Smooth muscle cell (in vitro differentiated cells): ENCODE measurements around the gene ABCC3. TPM values are rescaled to one million over a fixed set of nuclear protein-coding genes. Genes with fewer than 3 reads are reported as not detected.

Experiments
- DNase-seq: peaks from one replicate; lab custom pipeline; 2025; ENCODE audit not compliant: unreplicated experiment; lab: John Stamatoyannopoulos, UW
- H2AFZ ChIP-seq: fragments of 200-600 bp; sonication (generic); 2 replicates; pipeline ENCODE4 v1.6.0; 2016; ENCODE audit warnings: antibody characterized with exemption, low read depth, mild to moderate bottlenecking
- H3F3A ChIP-seq: fragments of 200-600 bp; sonication (generic); 2 replicates; pipeline ENCODE4 v1.6.0; 2017; ENCODE audit warnings: antibody characterized with exemption, low read depth
- H3K27ac ChIP-seq: fragments of 200-600 bp; sonication (generic); 2 replicates; pipeline ENCODE4 v1.5.1; 2016; ENCODE audit warnings: low read depth, mild to moderate bottlenecking
- H3K27me3 ChIP-seq: fragments of 200-600 bp; sonication (generic); 2 replicates; pipeline ENCODE4 v1.6.1; 2016; ENCODE audit warnings: low read depth, mild to moderate bottlenecking
- H3K36me3 ChIP-seq: fragments of 200-600 bp; sonication (generic); 2 replicates; pipeline ENCODE4 v1.5.1; 2016; ENCODE audit warnings: low read depth
- H3K4me1 ChIP-seq: fragments of 200-600 bp; sonication (generic); 2 replicates; pipeline ENCODE4 v1.5.1; 2016; ENCODE audit warnings: low read depth
- H3K4me2 ChIP-seq: fragments of 200-600 bp; sonication (generic); 2 replicates; pipeline ENCODE4 v1.6.0; 2016; ENCODE audit warnings: mild to moderate bottlenecking
- H3K4me3 ChIP-seq: fragments of 200-600 bp; sonication (generic); 2 replicates; pipeline ENCODE4 v1.5.1; 2016; ENCODE audit warnings: mild to moderate bottlenecking
- H3K79me2 ChIP-seq: fragments of 200-600 bp; sonication (generic); 2 replicates; pipeline ENCODE4 v1.6.0; 2016; ENCODE audit warnings: low read depth, mild to moderate bottlenecking
- H3K9ac ChIP-seq: fragments of 200-600 bp; sonication (generic); 2 replicates; pipeline ENCODE4 v1.6.0; 2016; ENCODE audit warnings: low read depth
- H3K9me3 ChIP-seq: fragments of 200-600 bp; sonication (generic); replicated peaks from 2 replicates; pipeline ENCODE4 v1.5.1; 2016; ENCODE audit warnings: low read depth
- H4K20me1 ChIP-seq: fragments of 200-600 bp; sonication (generic); 2 replicates; pipeline ENCODE4 v1.6.0; 2016; ENCODE audit warnings: low read depth
- CTCF ChIP-seq: fragments of 200-600 bp; sonication (generic); IDR thresholded peaks from 2 replicates; pipeline ENCODE4 v1.5.1; 2017; ENCODE audit warnings: borderline replicate concordance, mild to moderate bottlenecking, antibody characterized with exemption; ENCODE audit not compliant: insufficient read depth, poor library complexity, severe bottlenecking
- WGBS: methylation state at CpG from one replicate; pipeline ENCODE4 v1.1.7; 2016; ENCODE audit warnings: low lambda C conversion rate; 5-methylcytosine and 5-hydroxymethylcytosine counted together
- polyA plus RNA-seq: library from polyadenylated mRNA; unstranded; fragments of >200 nt; fragmentation: Nextera tagmentation; extraction: Ambion mirVana; gene quantifications from 2 replicates; pipeline ENCODE4 v1.2.1, GENCODE V29; 2016
- total RNA-seq: library from RNA; depleted of rRNA; stranded (reverse); fragments of >200 nt; gene quantifications from 2 replicates; pipeline ENCODE4 v1.2.3, GENCODE V29; 2014

Gene ABCC3
- total and polyA plus RNA-seq, 2 experiments from 2014 or later = 1.3 TPM

- H4K20me1 ChIP-seq = no peaks in the 10 kb centered on the region
- H3K9ac ChIP-seq = no peak overlapping the region
- no peak overlapping the region for H3K27ac ChIP-seq
- H3K4me1 ChIP-seq = no peaks in the 10 kb centered on the region
- no peaks in the 10 kb centered on the region for H3K27me3 ChIP-seq
- H3K9me3 ChIP-seq = no peaks in the 10 kb centered on the region
- no peaks in the 10 kb centered on the region for H3F3A ChIP-seq
- no peaks in the 10 kb centered on the region for H3K79me2 ChIP-seq
- no peaks in the 10 kb centered on the region for H3K36me3 ChIP-seq
- no peak for TF ChIP-seq CTCF
- H3K4me2 ChIP-seq = no peak overlapping the region
- no peak overlapping the region for H2AFZ ChIP-seq
- no peak for DNase-seq
- H3K4me3 ChIP-seq = no peak overlapping the region
- WGBS = 90% methylated on average over 2 of the region's 2 CpGs
These were observed 12.5 kb downstream of the ABCC3 start for GRCh38 chr17:50647187-50647586.

- no peaks in the 10 kb centered on the region for H3K4me1 ChIP-seq
These were observed 14.6 kb downstream of the ABCC3 start for GRCh38 chr17:50649042-50649908.

GRCh38 chr17:50651661-50652060 lies 17.0 kb downstream of the ABCC3 start:
- H3F3A ChIP-seq = no peaks in the 10 kb centered on the region
- no peak overlapping the region for H3K9ac ChIP-seq
- DNase-seq = no peak
- 98% methylated on average over 2 of the region's 2 CpGs for WGBS
- no peaks in the 10 kb centered on the region for H3K36me3 ChIP-seq
- H3K4me1 ChIP-seq = no peaks in the 10 kb centered on the region
- H3K27me3 ChIP-seq = no peaks in the 10 kb centered on the region
- H3K27ac ChIP-seq = no peak overlapping the region
- H3K4me3 ChIP-seq = no peak overlapping the region
- no peaks in the 10 kb centered on the region for H4K20me1 ChIP-seq
- no peaks in the 10 kb centered on the region for H3K9me3 ChIP-seq
- H3K79me2 ChIP-seq = no peaks in the 10 kb centered on the region
- H2AFZ ChIP-seq = no peak overlapping the region
- H3K4me2 ChIP-seq = no peak overlapping the region
- TF ChIP-seq CTCF = no peak

More at GRCh38 chr17:50649042-50649908, 14.6 kb downstream of the ABCC3 start:
- no peak for DNase-seq
- Histone ChIP-seq H3K4me3 (no peak overlapping the region), H2AFZ (no peak overlapping the region), H3K9ac (no peak overlapping the region), H3K4me2 (no peak overlapping the region), H3K36me3 (no peaks in the 10 kb centered on the region), H4K20me1 (no peaks in the 10 kb centered on the region), H3K9me3 (no peaks in the 10 kb centered on the region), H3F3A (no peaks in the 10 kb centered on the region), H3K79me2 (no peaks in the 10 kb centered on the region), H3K27ac (no peak overlapping the region), H3K27me3 (no peaks in the 10 kb centered on the region)
- 93% methylated on average over 7 of the region's 7 CpGs for WGBS
- no peak for TF ChIP-seq CTCF

GRCh38 chr17:50653738-50654137 lies 19.1 kb downstream of the ABCC3 start:
- no peak for TF ChIP-seq CTCF
- Histone ChIP-seq H3K27ac (no peak overlapping the region), H3K79me2 (no peaks in the 10 kb centered on the region), H3K4me2 (no peak overlapping the region), H3K36me3 (no peaks in the 10 kb centered on the region), H3K4me3 (no peak overlapping the region), H4K20me1 (no peaks in the 10 kb centered on the region), H3K9ac (no peak overlapping the region), H3K9me3 (no peaks in the 10 kb centered on the region), H3F3A (no peaks in the 10 kb centered on the region), H2AFZ (no peak overlapping the region), H3K27me3 (no peaks in the 10 kb centered on the region), H3K4me1 (no peaks in the 10 kb centered on the region)
- no peak for DNase-seq
- WGBS = 96% methylated on average over 3 of the region's 3 CpGs
